BE2C (cell line): ENCODE data around the gene SYK. TPM values are rescaled to one million over a fixed set of nuclear protein-coding genes. Genes with fewer than 3 reads are reported as not detected.
"Not testable (repeated sequence)": the region's sequence is repeated elsewhere in the genome, so short reads cannot be mapped to it uniquely, and the experiment has no call there.

ENCODE experiments used
- DNase-seq: peaks from one replicate; pipeline ENCODE4 v3.0.0-alpha.2; 2020
- H3K27me3 ChIP-seq: fragments of 250-450 bp; sonication (Bioruptor Pico); 2 replicates; pipeline ENCODE4 v1.5.1; 2020; ENCODE audit warnings: mild to moderate bottlenecking
- H3K36me3 ChIP-seq: fragments of 250-450 bp; sonication (Bioruptor Pico); 2 replicates; pipeline ENCODE4 v1.5.1; 2020; ENCODE audit warnings: mild to moderate bottlenecking
- H3K4me1 ChIP-seq: fragments of 250-450 bp; sonication (Bioruptor Pico); 2 replicates; pipeline ENCODE4 v1.5.1; 2020
- H3K4me3 ChIP-seq: 2 replicates; pipeline ENCODE4 v1.5.1; 2011; ENCODE audit warnings: low read depth, low read length
- H3K9me3 ChIP-seq: fragments of 250-450 bp; sonication (Bioruptor Pico); 2 replicates; pipeline ENCODE4 v1.5.1; 2020
- polyA plus RNA-seq: library from polyadenylated mRNA; unstranded; fragments of >200 nt; gene quantifications from one replicate; pipeline ENCODE4 v1.2.1, GENCODE V29; 2012; ENCODE audit warnings: low read depth, missing spikeins; ENCODE audit not compliant: insufficient read length, insufficient read depth
- TF ChIP-seq, protein P1 (sequence below): IDR thresholded peaks from 2 replicates; pipeline ENCODE4 v1.5.1; 2012; ENCODE audit warnings: mild to moderate bottlenecking, low read depth, low read length

Gene SYK
- polyA plus RNA-seq = not detected

- Histone ChIP-seq H3K4me1 (no peaks in the 10 kb centered on the region), H3K36me3 (no peaks in the 10 kb centered on the region), H3K4me3 (no peak within 1 kb of the TSS), H3K9me3 (no peaks in the 10 kb centered on the region), H3K27me3 (peaks cover 50% of the 10 kb centered on the region)
- TF ChIP-seq, protein P1, sequence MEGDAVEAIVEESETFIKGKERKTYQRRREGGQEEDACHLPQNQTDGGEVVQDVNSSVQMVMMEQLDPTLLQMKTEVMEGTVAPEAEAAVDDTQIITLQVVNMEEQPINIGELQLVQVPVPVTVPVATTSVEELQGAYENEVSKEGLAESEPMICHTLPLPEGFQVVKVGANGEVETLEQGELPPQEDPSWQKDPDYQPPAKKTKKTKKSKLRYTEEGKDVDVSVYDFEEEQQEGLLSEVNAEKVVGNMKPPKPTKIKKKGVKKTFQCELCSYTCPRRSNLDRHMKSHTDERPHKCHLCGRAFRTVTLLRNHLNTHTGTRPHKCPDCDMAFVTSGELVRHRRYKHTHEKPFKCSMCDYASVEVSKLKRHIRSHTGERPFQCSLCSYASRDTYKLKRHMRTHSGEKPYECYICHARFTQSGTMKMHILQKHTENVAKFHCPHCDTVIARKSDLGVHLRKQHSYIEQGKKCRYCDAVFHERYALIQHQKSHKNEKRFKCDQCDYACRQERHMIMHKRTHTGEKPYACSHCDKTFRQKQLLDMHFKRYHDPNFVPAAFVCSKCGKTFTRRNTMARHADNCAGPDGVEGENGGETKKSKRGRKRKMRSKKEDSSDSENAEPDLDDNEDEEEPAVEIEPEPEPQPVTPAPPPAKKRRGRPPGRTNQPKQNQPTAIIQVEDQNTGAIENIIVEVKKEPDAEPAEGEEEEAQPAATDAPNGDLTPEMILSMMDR = no peak
- no peak for DNase-seq
These were observed at the start of gene SYK for GRCh38 chr9:90801241-90801972. Gene SYK, plus strand, starts transcription at chr9:90801819. Its CDS starts 42,080 bp downstream, at chr9:90843899.

DNA sequence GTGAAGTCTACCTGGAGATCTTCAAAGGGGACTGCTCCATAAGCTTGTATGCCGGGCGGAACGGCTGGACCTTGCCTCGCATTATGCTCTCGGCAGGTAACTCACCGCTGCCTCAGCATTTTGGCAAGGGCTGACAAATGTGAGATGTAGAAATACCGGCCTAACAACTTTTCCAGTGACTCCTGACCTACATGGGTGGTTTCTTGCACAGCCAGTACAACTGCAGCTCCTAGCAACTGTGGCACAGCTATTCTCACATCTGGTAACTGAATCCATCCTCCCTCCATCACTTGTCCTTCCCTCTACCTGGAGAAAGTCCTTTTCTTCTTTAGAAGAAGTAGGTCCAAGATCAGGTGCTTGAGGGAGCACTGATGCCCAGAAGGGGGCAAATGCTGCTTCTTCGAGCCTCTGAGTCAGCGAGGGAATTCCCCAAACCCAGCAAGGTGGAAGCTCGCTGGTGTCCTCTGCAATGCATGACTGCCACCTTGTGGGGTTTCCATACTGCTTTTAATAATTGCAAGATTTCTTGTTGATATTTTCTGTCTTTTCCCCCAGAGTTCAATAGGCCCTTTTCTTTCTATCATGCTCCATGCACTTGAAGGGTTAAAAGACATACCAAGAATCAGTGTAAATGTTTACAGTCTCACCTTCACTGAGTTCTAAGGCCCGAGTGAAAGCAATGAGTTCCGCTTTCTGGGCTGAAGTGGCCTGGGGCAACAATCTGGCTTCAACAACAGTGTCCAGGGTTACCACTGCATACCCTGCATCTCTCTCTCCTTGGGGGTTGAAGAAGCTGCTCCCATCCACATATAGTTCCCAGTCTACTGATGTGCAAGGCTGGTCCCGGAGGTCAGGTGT lies 45.9 kb upstream of the SYK start:
- not testable (repeated sequence) for H3K4me1 ChIP-seq, H3K9me3 ChIP-seq, H3K27me3 ChIP-seq, H3K4me3 ChIP-seq, H3K36me3 ChIP-seq
- TF ChIP-seq, protein P1 = peak; percentile 54
- peak; percentile 52 for DNase-seq

DNA sequence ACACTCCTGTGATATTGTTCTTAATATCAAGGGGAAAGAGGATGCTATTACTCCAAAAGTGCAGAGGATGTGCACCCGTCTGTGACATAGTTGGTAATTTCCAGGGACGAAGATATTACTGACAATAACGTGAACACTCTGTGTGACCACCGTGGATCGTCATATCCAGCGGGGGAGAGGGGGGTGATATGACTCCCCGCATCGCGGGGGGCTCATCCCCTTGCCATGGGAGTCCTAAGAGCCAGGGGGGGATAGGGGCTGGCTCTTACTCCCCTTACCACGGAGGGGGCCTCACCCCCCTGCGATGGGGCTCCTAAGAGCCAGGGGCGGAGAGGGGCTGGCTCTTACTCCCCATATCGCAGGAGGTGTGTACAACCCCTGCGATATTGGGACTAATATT lies 41.0 kb upstream of the SYK start:
- not testable (repeated sequence) for H3K27me3 ChIP-seq, H3K36me3 ChIP-seq, H3K9me3 ChIP-seq, H3K4me3 ChIP-seq, DNase-seq, H3K4me1 ChIP-seq

GRCh38 chr9:90766731-90767130 lies 34.9 kb upstream of the SYK start:
- Histone ChIP-seq H3K27me3 (no peaks in the 10 kb centered on the region), H3K4me3 (no peak overlapping the region), H3K9me3 (no peaks in the 10 kb centered on the region), H3K4me1 (no peaks in the 10 kb centered on the region), H3K36me3 (no peaks in the 10 kb centered on the region)
- TF ChIP-seq, protein P1 = no peak
- DNase-seq = no peak

- 0 out of 2 replicates have a peak, but pooled peaks cover 2% of the 10 kb centered on the region for H3K27me3 ChIP-seq
- H3K9me3 ChIP-seq = no peaks in the 10 kb centered on the region
- TF ChIP-seq, protein P1 = no peak
These were observed 34.0 kb upstream of the SYK start for GRCh38 chr9:90767523-90768100.

DNA sequence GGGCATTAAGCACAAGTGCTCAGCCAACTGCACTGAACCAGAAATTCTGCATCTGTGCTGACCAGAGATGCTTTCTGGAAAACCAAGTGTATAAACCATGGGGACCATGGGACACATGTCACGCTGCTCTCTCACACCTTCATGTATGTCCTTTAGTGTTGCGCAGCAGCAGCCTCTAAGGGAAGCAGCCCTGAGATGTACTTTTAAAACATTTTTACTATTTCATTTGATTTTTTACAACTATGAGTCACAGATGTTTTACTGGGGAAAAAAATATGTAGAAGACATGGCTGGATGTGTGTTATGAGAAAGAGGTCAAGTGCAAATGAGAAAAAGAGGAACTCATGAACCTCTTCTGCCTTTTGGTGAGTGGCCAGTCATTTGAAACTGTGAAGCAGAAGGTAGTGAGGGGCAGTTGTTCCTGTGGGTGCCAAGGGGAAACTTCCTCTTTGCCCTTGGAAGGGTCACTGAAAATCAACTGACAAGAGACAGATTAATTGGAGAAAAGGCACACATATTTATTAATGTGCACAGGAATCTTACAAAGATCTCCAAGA lies 31.4 kb upstream of the SYK start:
- Histone ChIP-seq H3K9me3 (no peaks in the 10 kb centered on the region), H3K27me3 (0 out of 2 replicates have a peak, but pooled peaks cover 2% of the 10 kb centered on the region), H3K4me1 (no peaks in the 10 kb centered on the region), H3K36me3 (no peaks in the 10 kb centered on the region), H3K4me3 (no peak overlapping the region)
- DNase-seq = no peak
- TF ChIP-seq, protein P1 = no peak

More at GRCh38 chr9:90767523-90768100, 34.0 kb upstream of the SYK start:
- no peak for DNase-seq
- H3K4me3 ChIP-seq = no peak overlapping the region
- H3K4me1 ChIP-seq = no peaks in the 10 kb centered on the region
- no peaks in the 10 kb centered on the region for H3K36me3 ChIP-seq
